GM12864 (cell line): Measurements from ENCODE around the gene KIAA0232.

ENCODE experiments used
- DNase-seq: peaks from one replicate; pipeline ENCODE4 v3.0.0-alpha.2; 2011; ENCODE audit warnings: low read depth
- H3K4me3 ChIP-seq: 2 replicates; pipeline ENCODE4 v1.5.1; 2011; ENCODE audit warnings: mild to moderate bottlenecking, low read depth, low read length, control low read depth
- CTCF ChIP-seq: IDR thresholded peaks from 2 replicates; pipeline ENCODE4 v1.5.1; 2011; ENCODE audit warnings: low read depth, mild to moderate bottlenecking, moderate library complexity, low read length, control low read depth, inconsistent platforms; ENCODE audit errors: missing control alignments

The KIAA0232 gene

GRCh38 chr4:6767386-6767747 lies 15.2 kb upstream of the KIAA0232 start:
- H3K4me3 ChIP-seq, result no peak overlapping the region
- DNase-seq, result no peak
- no peak for TF ChIP-seq CTCF

- TF ChIP-seq CTCF, result no peak
- no peak for DNase-seq
Observed at GRCh38 chr4:6767748-6768538, 14.6 kb upstream of the KIAA0232 start.

GRCh38 chr4:6768539-6768905 lies 14.0 kb upstream of the KIAA0232 start:
- no peak for TF ChIP-seq CTCF
- no peak overlapping the region for H3K4me3 ChIP-seq
- DNase-seq, result no peak

More at GRCh38 chr4:6767748-6768538, 14.6 kb upstream of the KIAA0232 start:
- no peak overlapping the region for H3K4me3 ChIP-seq

- H3K4me3 ChIP-seq, result no peak overlapping the region
- no peak for DNase-seq
- TF ChIP-seq CTCF, result no peak
Observed at GRCh38 chr4:6769233-6769988, 13.1 kb upstream of the KIAA0232 start.

GRCh38 chr4:6769989-6770420 lies 12.5 kb upstream of the KIAA0232 start:
- TF ChIP-seq CTCF, result no peak
- DNase-seq, result no peak
- no peak overlapping the region for H3K4me3 ChIP-seq

- TF ChIP-seq CTCF, result no peak
- H3K4me3 ChIP-seq, result no peak overlapping the region
- no peak for DNase-seq
Observed at GRCh38 chr4:6770581-6771228, 11.8 kb upstream of the KIAA0232 start.
